ENCODE data around the gene CEMIP2. TPM values are rescaled to one million over a fixed set of nuclear protein-coding genes. Genes with fewer than 3 reads are reported as not detected.

CEMIP2 gene
- total RNA-seq, 1 experiment from 2014 or later, result 25.7 TPM

GRCh38 chr9:71748280-71748743, 20.0 kb downstream of the CEMIP2 start:
- peak; percentile 86 for DNase-seq (ENCODE audit: low read depth)

- DNase-seq (ENCODE audit: low read depth), result no peak
These were observed 20.7 kb downstream of the CEMIP2 start for GRCh38 chr9:71747576-71747975.

GRCh38 chr9:71746758-71747125, 21.6 kb downstream of the CEMIP2 start:
- no peak for DNase-seq (ENCODE audit: low read depth)

- peak; percentile 70 for DNase-seq (ENCODE audit: low read depth)
These were observed 22.1 kb downstream of the CEMIP2 start for GRCh38 chr9:71746023-71746757.

- DNase-seq (ENCODE audit: low read depth), result no peak
These were observed 23.4 kb downstream of the CEMIP2 start for GRCh38 chr9:71744754-71745521.

- DNase-seq (ENCODE audit: low read depth), result no peak
These were observed 24.4 kb downstream of the CEMIP2 start for GRCh38 chr9:71743882-71744281.

GRCh38 chr9:71743217-71743705, 25.1 kb downstream of the CEMIP2 start:
- peak; percentile 80 for DNase-seq (ENCODE audit: low read depth)

GRCh38 chr9:71742703-71743102, 25.6 kb downstream of the CEMIP2 start:
- DNase-seq (ENCODE audit: low read depth), result no peak

GRCh38 chr9:71741926-71742648, 26.2 kb downstream of the CEMIP2 start:
- DNase-seq (ENCODE audit: low read depth), result no peak

- no peak for DNase-seq (ENCODE audit: low read depth)
These were observed 28.1 kb downstream of the CEMIP2 start for GRCh38 chr9:71740199-71740598.

- peak; percentile 31 for DNase-seq (ENCODE audit: low read depth)
These were observed 30.9 kb downstream of the CEMIP2 start for GRCh38 chr9:71737455-71737854.

GRCh38 chr9:71736236-71736635, 32.1 kb downstream of the CEMIP2 start:
- no peak for DNase-seq (ENCODE audit: low read depth)

GRCh38 chr9:71734950-71735349, 33.4 kb downstream of the CEMIP2 start:
- DNase-seq (ENCODE audit: low read depth), result no peak

- no peak for DNase-seq (ENCODE audit: low read depth)
These were observed 35.1 kb downstream of the CEMIP2 start for GRCh38 chr9:71733176-71733575.

- no peak for DNase-seq (ENCODE audit: low read depth)
These were observed 38.3 kb downstream of the CEMIP2 start for GRCh38 chr9:71729816-71730526.

GRCh38 chr9:71726723-71727122, 41.6 kb downstream of the CEMIP2 start:
- no peak for DNase-seq (ENCODE audit: low read depth)

- peak; percentile 78 for DNase-seq (ENCODE audit: low read depth)
These were observed 42.5 kb downstream of the CEMIP2 start for GRCh38 chr9:71725590-71726338.

GRCh38 chr9:71721855-71722254, 46.5 kb downstream of the CEMIP2 start:
- no peak for DNase-seq (ENCODE audit: low read depth)

GRCh38 chr9:71719562-71719961, 48.8 kb downstream of the CEMIP2 start:
- no peak for DNase-seq (ENCODE audit: low read depth)

- no peak for DNase-seq (ENCODE audit: low read depth)
These were observed 49.2 kb downstream of the CEMIP2 start for GRCh38 chr9:71719088-71719487.
